ENCODE data around the gene MKRN1.
"Not testable (repeated sequence)": the region's sequence is repeated elsewhere in the genome, so short reads cannot be mapped to it uniquely, and the experiment has no call there.

Gene MKRN1, protein sequence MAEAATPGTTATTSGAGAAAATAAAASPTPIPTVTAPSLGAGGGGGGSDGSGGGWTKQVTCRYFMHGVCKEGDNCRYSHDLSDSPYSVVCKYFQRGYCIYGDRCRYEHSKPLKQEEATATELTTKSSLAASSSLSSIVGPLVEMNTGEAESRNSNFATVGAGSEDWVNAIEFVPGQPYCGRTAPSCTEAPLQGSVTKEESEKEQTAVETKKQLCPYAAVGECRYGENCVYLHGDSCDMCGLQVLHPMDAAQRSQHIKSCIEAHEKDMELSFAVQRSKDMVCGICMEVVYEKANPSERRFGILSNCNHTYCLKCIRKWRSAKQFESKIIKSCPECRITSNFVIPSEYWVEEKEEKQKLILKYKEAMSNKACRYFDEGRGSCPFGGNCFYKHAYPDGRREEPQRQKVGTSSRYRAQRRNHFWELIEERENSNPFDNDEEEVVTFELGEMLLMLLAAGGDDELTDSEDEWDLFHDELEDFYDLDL

DNA sequence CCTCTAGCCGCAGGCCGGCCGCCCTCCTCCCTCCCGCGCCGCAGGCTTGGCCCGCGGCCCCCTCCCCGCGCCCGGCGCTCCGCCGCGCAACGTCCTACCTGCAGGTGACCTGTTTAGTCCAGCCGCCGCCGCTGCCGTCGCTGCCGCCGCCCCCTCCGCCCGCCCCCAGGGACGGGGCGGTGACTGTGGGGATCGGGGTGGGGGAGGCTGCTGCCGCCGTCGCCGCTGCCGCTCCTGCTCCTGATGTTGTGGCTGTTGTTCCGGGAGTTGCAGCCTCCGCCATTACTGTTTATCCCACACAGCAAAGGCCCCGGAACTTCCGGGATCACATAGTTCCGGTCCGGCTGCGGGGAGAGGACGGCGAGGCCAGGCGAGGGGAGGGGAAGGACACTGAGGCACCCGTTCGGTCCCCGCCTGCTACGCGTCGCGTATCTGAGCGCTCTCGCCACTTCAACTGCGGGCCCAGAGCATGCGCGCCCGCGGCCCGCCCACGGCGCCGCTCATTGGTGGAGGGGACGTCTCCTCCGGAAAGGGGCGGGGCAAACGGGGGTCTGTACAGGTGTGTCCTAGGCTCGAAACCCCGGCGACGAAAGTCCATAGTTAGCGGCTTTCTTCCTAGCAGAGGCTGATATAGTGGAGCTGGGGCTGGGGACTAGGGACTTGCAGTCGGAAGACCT, at the start of gene MKRN1:
TSS of gene MKRN1 (minus strand) at position 444 of the 677 bp plus-strand sequence. CDS start at position 283, 161 bp downstream.
- DNase-seq: peak; percentile 90

DNA sequence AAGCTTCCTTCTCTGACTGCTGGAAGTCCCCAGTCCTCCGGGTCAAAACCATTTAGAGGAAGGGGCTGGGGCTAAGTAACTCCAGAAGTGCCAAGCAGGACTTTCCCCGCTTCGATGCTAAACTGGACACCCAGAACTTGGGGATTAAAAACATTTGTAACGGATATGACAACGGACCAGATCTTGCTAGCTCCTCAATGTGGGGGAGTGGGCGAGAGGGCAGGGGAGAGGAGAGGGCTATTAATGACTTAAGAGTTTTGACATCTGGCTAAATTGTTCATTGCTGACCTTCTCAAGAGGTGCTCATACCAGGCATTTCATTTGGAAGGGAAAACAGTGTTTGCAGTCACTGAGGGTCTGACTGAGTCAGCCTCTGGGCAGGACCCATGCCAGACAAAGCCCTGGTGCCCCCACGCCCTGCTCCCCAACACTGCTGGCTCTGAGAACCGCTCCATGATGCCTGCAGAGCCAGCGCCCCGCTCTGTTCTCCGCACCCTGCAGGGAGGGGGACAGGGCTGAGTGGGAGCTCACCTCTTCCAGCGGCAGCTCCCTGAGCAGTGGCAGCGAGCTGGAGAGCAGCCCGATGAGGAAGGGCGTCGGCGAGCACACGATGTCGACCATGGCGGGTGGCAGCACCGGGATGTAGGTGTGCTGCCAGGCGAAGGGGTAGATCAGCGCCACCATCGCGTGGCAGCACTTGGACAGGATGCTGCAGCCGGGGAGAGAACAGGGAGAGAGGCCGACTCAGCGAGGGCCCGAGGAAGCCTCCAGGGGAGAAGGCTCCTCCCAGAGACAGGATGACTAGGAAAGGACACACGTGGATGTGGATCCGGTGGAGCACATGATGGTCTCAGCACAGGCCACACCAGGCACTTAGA, 47.7 kb upstream of the MKRN1 start:
- no peak for DNase-seq

DNA sequence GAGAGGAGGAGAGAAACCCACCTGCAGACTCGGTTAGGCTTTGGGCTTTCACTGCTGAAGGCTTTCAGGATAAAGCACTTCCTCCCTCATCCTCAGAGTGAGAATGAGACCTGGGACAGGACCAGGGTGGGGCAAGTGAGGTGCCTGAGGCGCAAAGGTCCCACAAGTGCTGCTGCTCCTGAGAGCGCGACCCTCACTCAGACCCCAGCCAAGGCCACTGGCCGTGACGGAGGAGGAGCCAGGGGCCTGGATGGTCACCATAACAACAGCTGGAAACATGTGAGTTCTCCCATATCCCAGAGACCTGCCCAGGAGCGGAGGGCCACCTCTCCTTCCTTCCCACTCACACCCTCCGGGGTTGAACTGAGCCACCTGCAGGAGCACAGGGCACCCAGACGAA, 46.9 kb upstream of the MKRN1 start:
- DNase-seq: no peak

DNA sequence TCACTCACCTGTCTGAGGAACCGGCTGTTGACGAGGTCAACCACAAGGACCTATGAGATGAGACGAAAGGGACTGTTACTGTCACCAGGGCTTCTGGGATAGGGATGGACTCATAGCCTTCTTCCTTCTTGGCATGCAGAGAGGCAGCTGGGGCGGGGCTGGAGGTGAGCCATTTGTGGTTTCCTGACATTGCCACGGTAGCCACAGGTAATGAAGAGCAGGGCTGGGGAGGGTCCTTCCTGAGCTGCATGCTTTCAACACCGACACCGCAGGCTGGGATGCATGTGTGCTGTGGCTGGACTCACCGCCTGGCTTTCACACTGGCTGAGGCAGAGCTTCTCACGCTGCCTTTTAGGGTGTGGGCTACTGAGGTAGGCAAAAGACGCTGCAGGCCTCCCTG, 46.4 kb upstream of the MKRN1 start:
- no peak for DNase-seq

DNA sequence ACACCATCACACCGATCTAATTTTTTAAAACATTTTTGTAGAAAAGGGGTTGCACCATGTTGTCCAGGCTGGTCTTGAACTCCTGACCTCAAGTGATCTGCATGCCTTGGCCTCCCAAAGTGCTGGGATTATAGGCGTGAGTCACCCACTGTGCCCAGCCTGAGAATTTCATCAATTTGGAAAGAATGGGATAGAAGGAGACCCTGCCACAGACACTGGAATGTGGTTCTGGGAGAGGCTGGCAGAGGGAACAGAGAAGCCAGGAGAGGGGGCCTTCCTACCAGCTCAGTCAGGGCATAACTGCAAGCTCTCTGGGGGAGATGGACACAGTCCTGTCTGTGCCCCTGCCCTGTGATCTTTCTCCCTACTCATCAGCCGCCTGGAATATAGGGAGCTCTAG, 42.1 kb upstream of the MKRN1 start:
- no peak for DNase-seq

DNA sequence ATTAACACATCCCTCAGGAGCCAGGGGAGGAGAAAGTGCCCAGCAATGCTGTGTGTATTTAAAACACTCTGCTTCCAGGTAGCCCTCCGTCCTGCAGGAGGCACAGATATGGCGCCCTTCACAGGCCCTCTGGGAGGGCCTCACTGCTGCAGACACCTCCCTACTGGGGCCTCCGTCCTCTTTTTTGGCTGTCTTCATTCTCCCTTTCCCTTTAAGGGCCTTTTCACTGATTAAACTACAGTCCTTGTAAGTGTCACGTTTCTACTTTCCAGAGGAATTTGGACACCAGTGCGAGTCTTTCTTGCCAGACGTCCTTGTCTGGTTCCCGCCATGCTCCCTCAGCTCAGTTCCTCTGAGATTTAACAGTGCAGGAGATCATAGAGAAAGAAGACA, 39.7 kb upstream of the MKRN1 start:
- no peak for DNase-seq

DNA sequence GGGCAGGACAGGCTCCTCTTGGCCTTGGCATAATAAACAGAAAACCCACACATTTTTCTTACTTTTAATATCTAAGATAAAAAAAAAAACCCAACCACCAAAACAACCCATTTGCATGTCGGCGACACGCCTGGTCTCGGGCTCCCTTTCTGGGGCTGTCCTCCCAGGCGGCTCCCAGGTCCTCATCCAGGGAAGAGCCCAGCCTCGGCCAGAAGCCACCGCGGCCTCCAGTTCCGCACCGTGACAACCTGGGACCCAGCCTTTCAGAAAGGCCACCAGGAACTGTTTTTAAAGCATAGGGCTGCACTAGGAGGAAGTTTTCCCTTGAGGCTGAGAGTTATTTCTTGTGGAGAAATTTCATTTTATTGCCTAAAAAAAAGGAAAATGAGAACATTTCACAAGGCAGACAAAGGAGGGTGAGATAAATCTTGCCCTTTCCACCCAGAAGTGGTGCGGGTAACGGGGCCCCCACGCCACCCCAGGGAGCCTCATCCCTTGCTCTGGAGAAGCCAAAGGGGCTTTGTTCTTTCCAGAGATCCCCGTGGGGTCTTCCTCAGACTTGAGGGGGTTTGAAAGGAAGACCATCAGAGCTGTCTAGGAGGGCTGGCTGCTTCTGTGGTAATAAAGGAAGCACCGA, 39.2 kb upstream of the MKRN1 start:
- no peak for DNase-seq

DNA sequence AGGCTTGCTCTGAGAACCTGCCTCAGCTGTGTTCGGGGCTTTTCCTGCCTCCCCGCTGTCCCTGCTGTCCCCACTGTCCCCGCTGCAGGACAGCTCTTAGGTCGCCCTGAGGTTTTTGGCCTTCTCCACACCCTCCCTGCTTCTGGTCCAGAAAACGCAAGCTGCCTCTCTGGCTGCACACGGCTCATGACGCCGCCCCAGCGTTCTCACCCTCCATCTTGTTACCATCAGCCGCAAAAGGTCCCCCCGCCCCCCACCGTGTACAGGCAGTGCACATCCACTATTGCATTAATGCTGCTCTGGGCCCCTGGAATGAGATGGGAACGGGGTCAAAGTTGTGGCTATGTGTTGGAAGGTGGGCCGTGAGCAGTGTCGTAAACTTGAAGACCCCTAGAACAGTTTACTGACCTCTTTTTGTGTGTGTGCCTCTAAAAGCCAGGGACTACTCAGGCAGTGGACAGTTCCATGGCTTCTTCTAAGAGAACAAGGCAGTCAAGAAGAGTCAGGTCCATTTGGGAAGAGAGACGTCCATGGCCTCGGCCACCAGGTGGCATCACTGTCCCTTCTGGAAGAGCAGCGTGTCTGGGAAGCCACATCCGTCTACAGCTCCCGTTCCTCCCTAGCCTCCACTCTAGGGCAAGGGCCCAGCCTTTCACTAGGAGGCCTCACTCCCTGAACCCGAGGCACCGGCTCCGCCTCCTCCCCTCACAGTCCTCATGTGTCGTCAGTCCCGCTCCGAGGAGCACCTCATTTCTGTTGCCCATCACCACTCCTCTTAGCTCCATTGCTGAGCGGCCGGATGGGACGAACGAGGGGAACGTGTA, 38.5 kb upstream of the MKRN1 start:
- peak; percentile 85 for DNase-seq

DNA sequence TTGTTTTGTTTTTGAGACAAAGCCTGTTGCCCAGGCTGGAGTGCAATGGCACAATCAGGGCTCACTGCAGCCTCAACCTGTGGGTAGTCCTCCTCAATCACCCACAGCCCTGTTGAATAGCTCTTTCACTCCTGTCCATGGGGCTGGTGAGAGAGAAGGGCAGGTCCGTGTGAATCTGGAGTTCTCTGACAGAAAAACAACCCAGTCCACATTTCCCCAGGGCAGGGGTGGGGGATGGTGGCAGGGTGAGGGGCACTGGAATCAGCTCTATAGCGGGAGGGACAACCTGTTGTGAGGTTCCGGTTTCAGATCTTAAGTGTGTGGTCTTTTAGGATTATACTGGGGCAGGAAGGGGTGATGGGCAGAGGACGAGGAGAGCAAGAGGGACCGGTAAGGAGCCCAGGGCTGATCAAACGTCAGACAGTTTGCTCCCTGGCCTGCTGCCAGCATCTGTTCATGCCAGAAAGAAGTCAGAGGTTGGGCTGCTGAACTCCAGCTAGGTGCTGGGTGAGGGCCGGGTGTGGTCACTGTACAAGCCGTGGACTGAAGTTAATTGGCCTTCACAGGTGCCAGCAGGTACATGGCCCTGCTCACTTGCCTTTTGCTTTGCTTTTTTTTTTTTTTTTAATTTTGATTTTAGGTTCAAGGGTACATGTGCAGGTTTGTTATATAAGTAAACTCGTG, 33.2 kb upstream of the MKRN1 start:
- DNase-seq: peak; percentile 25

DNA sequence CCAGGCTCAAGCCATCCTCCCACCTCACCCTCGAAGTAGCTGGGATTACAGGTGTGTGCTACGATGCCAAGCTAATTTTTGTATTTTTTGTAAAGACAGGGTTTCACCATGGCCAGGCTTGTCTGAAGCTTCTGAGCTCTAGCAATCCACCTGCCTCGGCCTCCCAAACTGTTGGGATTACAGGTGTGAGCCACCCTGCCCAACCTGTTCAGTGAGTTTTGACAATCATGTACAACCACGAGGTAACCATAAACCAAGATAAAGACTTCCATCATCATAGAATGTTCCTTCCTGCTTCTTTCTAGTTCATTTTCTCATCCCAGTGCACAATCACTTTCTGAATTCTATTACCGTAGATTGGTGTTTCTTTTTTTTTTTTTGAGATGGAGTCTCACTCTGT, 30.5 kb upstream of the MKRN1 start:
- no peak for DNase-seq

DNA sequence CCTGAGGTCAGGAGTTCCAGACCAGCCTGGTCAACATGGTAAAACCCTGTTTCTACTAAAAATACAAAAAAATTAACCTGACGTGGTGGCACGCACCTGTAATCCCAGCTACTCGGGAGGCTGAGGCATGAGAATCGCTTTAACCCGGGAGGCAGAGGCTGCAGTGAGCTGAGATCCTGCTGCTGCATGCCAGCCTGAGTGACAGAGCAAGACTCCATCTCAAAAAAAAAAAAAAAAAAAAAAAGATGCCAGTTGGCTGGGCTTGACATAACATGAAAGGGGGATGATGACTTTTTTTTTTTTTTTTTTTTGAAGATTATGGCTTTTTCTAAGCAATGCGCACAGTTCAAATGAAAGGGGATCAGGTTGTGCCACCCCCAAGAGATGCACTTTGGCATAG, 28.3 kb upstream of the MKRN1 start:
- not testable (repeated sequence) for DNase-seq

DNA sequence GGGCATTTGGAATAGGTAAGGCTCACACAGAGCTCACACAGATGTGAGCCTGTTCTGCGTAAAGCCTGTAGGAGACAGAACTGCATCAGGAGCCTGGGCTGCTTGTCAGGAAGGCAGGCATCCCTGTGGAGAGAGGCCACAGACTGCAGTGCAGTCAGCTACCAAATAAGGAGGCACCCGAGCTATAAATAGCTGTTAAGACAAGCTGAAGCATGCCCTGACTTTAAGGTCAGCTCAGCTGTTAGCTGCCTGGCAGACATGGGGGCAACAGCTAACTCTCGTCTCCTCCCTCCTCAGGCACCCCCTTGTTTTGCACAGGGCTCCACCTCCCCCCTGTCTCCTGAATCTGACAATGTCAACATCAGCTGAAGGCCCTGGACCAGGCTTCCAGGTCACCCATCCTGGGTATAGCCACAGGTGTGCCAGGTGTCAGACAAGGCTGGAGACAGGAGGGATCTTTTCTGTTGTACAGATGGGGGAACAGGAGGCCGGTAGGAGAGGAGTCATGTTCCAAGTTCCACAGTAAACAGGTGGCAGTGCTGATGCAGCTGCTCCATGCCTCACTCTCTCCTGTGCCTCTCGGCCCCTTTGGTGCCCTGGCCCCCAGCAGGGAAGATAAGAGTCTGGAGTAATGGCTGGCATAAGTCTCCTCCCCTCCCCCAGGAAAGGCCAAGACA, 27.6 kb upstream of the MKRN1 start:
- peak; percentile 42 for DNase-seq

DNA sequence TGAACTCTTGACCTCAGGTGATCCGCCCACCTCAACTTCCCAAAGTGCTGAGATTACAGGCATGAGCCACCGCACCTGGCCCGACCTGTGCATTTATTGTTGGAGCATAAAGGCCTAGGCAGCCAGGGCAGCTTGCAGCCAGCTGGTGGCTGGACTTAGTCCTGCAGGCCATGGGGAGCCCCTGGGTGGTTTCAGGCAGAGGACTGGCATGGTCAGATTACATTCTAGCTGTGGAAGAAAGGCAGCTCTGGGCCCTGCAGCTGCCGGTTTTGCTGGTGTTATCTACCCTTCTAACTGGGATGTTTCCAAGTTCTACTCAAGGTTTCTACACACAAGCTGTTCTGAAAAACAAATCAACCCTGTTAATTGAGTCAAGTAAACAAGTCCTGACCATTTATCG, 22.7 kb upstream of the MKRN1 start:
- DNase-seq: no peak

DNA sequence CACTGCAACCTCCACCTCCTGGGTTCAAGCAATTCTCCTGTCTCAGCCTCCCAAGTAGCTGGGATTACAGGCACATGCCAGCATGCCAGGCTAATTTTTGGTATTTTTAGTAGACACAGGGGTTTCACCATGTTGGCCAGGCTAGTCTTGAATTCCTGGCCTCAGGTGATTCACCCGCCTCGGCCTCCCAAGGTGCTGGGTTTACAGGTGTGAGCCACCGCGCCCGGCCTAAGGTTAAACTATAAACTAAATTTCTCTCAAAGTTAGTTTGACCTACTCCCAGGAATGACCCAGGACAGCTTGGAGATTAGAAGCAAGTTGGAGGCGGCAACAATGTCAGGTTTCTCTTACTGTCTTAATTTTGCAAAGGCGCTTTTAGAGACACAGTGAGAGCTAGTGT, 18.5 kb upstream of the MKRN1 start:
- DNase-seq: not testable (repeated sequence)

DNA sequence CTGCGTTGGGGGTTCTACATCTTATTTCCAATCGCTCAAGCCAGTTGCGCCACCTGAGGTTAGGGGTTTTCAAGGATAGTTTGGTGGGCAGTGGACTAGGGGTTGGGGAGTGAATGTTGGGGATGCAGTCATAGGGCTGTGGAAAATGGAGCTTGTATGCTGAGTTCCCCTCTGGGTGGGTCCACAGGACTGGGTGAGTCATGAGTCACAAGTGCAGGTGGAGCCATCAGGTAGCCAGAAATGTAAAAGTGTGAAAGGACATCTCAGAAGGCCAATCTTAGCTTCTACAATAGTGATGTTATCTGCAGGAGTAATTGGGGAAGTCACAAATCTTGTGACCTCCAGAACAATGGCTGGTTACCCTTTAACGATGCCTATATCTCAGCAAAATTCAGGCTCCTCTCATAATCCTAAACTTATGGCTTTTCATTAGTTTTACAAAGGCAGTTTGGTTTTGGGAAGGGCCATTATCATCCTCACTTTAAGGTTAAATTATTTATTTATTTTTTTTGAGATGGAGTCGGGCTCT, 18.0 kb upstream of the MKRN1 start:
- no peak for DNase-seq

DNA sequence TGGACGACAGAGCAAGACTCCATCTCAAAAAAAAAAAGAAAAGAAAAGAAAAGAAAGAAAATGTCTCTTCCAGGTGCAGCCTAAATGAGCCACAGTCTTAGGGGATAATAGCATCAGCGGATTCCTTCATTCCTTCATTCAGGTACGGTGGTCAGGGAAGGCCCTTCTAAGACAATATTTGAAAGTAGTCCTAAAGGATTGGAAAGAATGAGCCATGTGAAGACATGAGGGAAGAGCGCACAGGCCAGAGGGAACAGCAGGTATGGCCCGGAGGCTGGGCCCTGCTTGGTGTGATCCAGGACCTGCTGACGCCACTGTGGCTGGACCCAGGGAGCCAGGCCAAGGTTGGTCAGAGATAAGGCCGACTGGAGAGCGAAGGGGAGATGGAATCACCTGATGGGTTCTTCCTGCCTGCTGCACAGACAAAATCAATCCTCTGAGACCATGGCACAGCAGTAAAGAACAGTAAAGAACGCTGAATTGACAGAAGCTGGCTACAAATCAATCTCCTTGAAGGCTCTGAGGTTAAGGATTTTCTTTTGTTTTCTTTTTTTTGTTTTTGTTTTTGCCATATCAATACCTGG, 16.3 kb upstream of the MKRN1 start:
- DNase-seq: no peak

DNA sequence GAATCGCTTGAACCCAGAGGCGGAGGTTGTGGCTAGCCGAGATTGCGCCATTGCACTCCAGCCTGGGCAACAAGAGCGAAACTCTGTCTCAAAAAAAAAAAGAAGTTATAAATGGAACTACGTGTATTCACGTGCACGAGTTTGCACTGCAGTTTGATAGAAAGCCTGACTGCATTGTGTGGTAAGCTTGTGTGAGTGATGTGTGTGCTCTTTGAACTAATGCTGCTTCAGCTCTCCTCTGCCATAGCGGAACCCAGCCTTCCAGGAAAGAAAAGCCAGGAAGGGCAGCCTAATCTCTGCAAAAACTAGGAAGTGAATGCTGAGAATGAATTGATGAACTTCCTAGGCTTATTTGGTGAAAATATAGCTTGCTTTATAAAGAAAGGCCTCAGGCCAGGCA, 15.6 kb upstream of the MKRN1 start:
- DNase-seq: no peak

DNA sequence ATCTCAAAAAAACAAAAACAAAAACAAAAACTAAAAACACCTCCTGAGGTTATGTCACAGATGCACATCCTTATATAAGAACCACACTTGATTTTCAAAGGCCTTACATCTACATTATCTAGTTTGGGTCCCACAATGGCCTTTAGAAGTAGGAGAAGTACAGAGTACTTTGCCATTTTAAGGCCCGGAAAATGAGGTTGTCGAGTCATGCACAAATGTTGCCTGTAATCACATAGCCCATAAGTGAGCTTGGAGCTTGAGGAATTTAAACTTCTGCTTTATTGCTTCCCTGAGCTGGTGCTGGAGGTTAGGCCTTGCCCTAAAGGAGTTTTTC, 9.7 kb upstream of the MKRN1 start:
- DNase-seq: no peak

DNA sequence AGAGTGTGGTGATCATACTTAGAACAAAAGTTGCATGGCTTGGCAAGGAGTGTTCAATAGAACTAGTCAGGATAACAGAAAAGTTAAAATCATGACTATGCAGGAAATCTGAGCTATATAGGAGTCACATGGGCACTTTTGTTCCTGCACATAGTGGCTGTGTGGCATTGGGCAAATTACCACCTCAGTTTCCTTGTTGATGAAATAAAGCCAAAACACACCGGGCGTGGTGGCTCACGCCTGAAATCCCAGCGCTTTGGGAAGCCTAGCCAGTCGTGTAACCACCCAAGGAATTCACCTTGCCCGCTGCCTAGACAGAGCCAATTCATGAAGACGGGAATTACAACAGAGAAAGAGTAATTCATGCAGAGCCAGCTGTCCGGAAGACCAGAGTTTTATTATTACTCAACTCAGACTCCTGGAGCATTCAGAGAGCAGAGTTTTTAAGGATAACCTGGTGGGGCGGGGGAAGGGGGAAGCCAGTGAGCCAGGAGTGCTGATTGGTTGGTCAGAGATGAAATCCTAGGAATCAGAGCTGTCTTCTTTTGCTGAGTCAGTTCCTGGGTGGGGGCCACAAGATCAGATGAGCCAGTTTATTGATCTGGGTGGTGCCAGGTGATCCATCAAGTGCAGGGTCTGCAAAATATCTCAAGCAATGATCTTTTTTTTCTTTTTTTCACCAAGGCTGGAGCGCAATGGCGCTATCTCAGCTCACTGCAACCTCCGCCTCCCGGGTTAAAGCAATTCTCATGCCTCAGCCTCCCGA, 6.4 kb upstream of the MKRN1 start:
- DNase-seq: no peak
